ENCODE data around the gene CEPT1.
A peak's percentile ranks its signal among the peaks of the same experiment; 100 is the strongest.

Gene CEPT1

GRCh38 chr1:111127923-111128643 lies 11.9 kb upstream of the CEPT1 start:
- Histone ChIP-seq H3K27me3 (ENCODE audit: control insufficient read depth, insufficient read depth, low read length, poor library complexity, severe bottlenecking) (no peaks in the 10 kb centered on the region), H3K27ac (ENCODE audit: insufficient read depth, low read depth, low read length, poor library complexity, severe bottlenecking) (no peak overlapping the region), H3K36me3 (ENCODE audit: control insufficient read depth, insufficient read depth, low read length) (peaks cover 3% of the 10 kb centered on the region), H3K9me3 (ENCODE audit: control insufficient read depth, low read length) (no peaks in the 10 kb centered on the region), H3K4me3 (ENCODE audit: insufficient read depth, low read depth, low read length) (no peak overlapping the region), H3K4me1 (ENCODE audit: control insufficient read depth, insufficient read depth, low read length) (no peaks in the 10 kb centered on the region)
- 91 to 94% methylated on average over 2 to 3 of the region's 3 CpGs for WGBS, 2 experiments

- H3K27me3 ChIP-seq (ENCODE audit: control insufficient read depth, insufficient read depth, low read length, poor library complexity, severe bottlenecking) = no peaks in the 10 kb centered on the region
- no peak overlapping the region for H3K4me3 ChIP-seq (ENCODE audit: insufficient read depth, low read depth, low read length)
- no peak overlapping the region for H3K27ac ChIP-seq (ENCODE audit: insufficient read depth, low read depth, low read length, poor library complexity, severe bottlenecking)
- no peaks in the 10 kb centered on the region for H3K9me3 ChIP-seq (ENCODE audit: control insufficient read depth, low read length)
- H3K36me3 ChIP-seq (ENCODE audit: control insufficient read depth, insufficient read depth, low read length) = peaks cover 3% of the 10 kb centered on the region
- no peaks in the 10 kb centered on the region for H3K4me1 ChIP-seq (ENCODE audit: control insufficient read depth, insufficient read depth, low read length)
- WGBS, 2 experiments = no CpG with 5 or more reads among the region's 1 CpG
These were observed 10.6 kb upstream of the CEPT1 start for GRCh38 chr1:111129376-111129775.

GRCh38 chr1:111131693-111132092 lies 8.3 kb upstream of the CEPT1 start:
- H3K27ac ChIP-seq (ENCODE audit: insufficient read depth, low read depth, low read length, poor library complexity, severe bottlenecking) = no peak overlapping the region
- H3K9me3 ChIP-seq (ENCODE audit: control insufficient read depth, low read length) = no peaks in the 10 kb centered on the region
- no peaks in the 10 kb centered on the region for H3K36me3 ChIP-seq (ENCODE audit: control insufficient read depth, insufficient read depth, low read length)
- WGBS, 2 experiments = 86 to 89% methylated on average over 4 of the region's 4 CpGs
- no peaks in the 10 kb centered on the region for H3K4me1 ChIP-seq (ENCODE audit: control insufficient read depth, insufficient read depth, low read length)
- no peaks in the 10 kb centered on the region for H3K27me3 ChIP-seq (ENCODE audit: control insufficient read depth, insufficient read depth, low read length, poor library complexity, severe bottlenecking)
- H3K4me3 ChIP-seq (ENCODE audit: insufficient read depth, low read depth, low read length) = no peak overlapping the region

GRCh38 chr1:111133866-111134265 lies 6.2 kb upstream of the CEPT1 start:
- H3K27ac ChIP-seq (ENCODE audit: insufficient read depth, low read depth, low read length, poor library complexity, severe bottlenecking) = no peak overlapping the region

GRCh38 chr1:111139324-111139955 lies 583 bp upstream of the CEPT1 start:
- WGBS, 2 experiments = 0 to 1% methylated on average over 32 to 33 of the region's 33 CpGs
- Histone ChIP-seq H3K4me1 (ENCODE audit: control insufficient read depth, insufficient read depth, low read length) (peaks cover 20% of the 10 kb centered on the region), H3K9me3 (ENCODE audit: control insufficient read depth, low read length) (no peaks in the 10 kb centered on the region), H3K4me3 (ENCODE audit: insufficient read depth, low read depth, low read length) (peak overlapping the region; percentile 81), H3K36me3 (ENCODE audit: control insufficient read depth, insufficient read depth, low read length) (no peaks in the 10 kb centered on the region), H3K27me3 (ENCODE audit: control insufficient read depth, insufficient read depth, low read length, poor library complexity, severe bottlenecking) (no peaks in the 10 kb centered on the region), H3K27ac (ENCODE audit: insufficient read depth, low read depth, low read length, poor library complexity, severe bottlenecking) (peak overlapping the region; percentile 93)

More at GRCh38 chr1:111133866-111134265, 6.2 kb upstream of the CEPT1 start:
- Histone ChIP-seq H3K9me3 (ENCODE audit: control insufficient read depth, low read length) (no peaks in the 10 kb centered on the region), H3K36me3 (ENCODE audit: control insufficient read depth, insufficient read depth, low read length) (no peaks in the 10 kb centered on the region), H3K4me3 (ENCODE audit: insufficient read depth, low read depth, low read length) (no peak overlapping the region), H3K27me3 (ENCODE audit: control insufficient read depth, insufficient read depth, low read length, poor library complexity, severe bottlenecking) (no peaks in the 10 kb centered on the region), H3K4me1 (ENCODE audit: control insufficient read depth, insufficient read depth, low read length) (peaks cover 6% of the 10 kb centered on the region)
- WGBS, 2 experiments = 88% methylated on average over 1 of the region's 1 CpG; no CpG with 5 or more reads in 1 of the 2 experiments

- H3K4me1 ChIP-seq (ENCODE audit: control insufficient read depth, insufficient read depth, low read length) = peaks cover 20% of the 10 kb centered on the region
- H3K27ac ChIP-seq (ENCODE audit: insufficient read depth, low read depth, low read length, poor library complexity, severe bottlenecking) = peak overlapping the region; percentile 28
- WGBS, 2 experiments = 0 to 1% methylated on average over 9 of the region's 9 CpGs
- H3K27me3 ChIP-seq (ENCODE audit: control insufficient read depth, insufficient read depth, low read length, poor library complexity, severe bottlenecking) = no peaks in the 10 kb centered on the region
- no peaks in the 10 kb centered on the region for H3K36me3 ChIP-seq (ENCODE audit: control insufficient read depth, insufficient read depth, low read length)
- no peaks in the 10 kb centered on the region for H3K9me3 ChIP-seq (ENCODE audit: control insufficient read depth, low read length)
- H3K4me3 ChIP-seq (ENCODE audit: insufficient read depth, low read depth, low read length) = peak overlapping the region; percentile 81
These were observed 601 bp downstream of the CEPT1 start for GRCh38 chr1:111140680-111140967.

GRCh38 chr1:111141245-111142220 lies 1.5 kb downstream of the CEPT1 start:
- WGBS, 2 experiments = 65 to 70% methylated on average over 4 of the region's 5 CpGs
- Histone ChIP-seq H3K27me3 (ENCODE audit: control insufficient read depth, insufficient read depth, low read length, poor library complexity, severe bottlenecking) (no peaks in the 10 kb centered on the region), H3K4me1 (ENCODE audit: control insufficient read depth, insufficient read depth, low read length) (peaks cover 20% of the 10 kb centered on the region)

GRCh38 chr1:111142356-111142975 lies 2.4 kb downstream of the CEPT1 start:
- Histone ChIP-seq H3K4me1 (ENCODE audit: control insufficient read depth, insufficient read depth, low read length) (peaks cover 20% of the 10 kb centered on the region), H3K36me3 (ENCODE audit: control insufficient read depth, insufficient read depth, low read length) (no peaks in the 10 kb centered on the region), H3K9me3 (ENCODE audit: control insufficient read depth, low read length) (no peaks in the 10 kb centered on the region), H3K27me3 (ENCODE audit: control insufficient read depth, insufficient read depth, low read length, poor library complexity, severe bottlenecking) (no peaks in the 10 kb centered on the region), H3K4me3 (ENCODE audit: insufficient read depth, low read depth, low read length) (no peak overlapping the region), H3K27ac (ENCODE audit: insufficient read depth, low read depth, low read length, poor library complexity, severe bottlenecking) (no peak overlapping the region)
- 79 to 85% methylated on average over 4 of the region's 5 CpGs for WGBS, 2 experiments

More at GRCh38 chr1:111141245-111142220, 1.5 kb downstream of the CEPT1 start:
- Histone ChIP-seq H3K27ac (ENCODE audit: insufficient read depth, low read depth, low read length, poor library complexity, severe bottlenecking) (no peak overlapping the region), H3K4me3 (ENCODE audit: insufficient read depth, low read depth, low read length) (peak overlapping the region; percentile 81), H3K36me3 (ENCODE audit: control insufficient read depth, insufficient read depth, low read length) (no peaks in the 10 kb centered on the region), H3K9me3 (ENCODE audit: control insufficient read depth, low read length) (no peaks in the 10 kb centered on the region)

GRCh38 chr1:111145542-111145941 lies 5.5 kb downstream of the CEPT1 start:
- 91 to 96% methylated on average over 2 of the region's 2 CpGs for WGBS, 2 experiments
- H3K36me3 ChIP-seq (ENCODE audit: control insufficient read depth, insufficient read depth, low read length) = peaks cover 12% of the 10 kb centered on the region

More at GRCh38 chr1:111145542-111145941, 5.5 kb downstream of the CEPT1 start:
- H3K27me3 ChIP-seq (ENCODE audit: control insufficient read depth, insufficient read depth, low read length, poor library complexity, severe bottlenecking) = no peaks in the 10 kb centered on the region
- no peak overlapping the region for H3K27ac ChIP-seq (ENCODE audit: insufficient read depth, low read depth, low read length, poor library complexity, severe bottlenecking)
- H3K4me3 ChIP-seq (ENCODE audit: insufficient read depth, low read depth, low read length) = no peak overlapping the region
- peaks cover 13% of the 10 kb centered on the region for H3K4me1 ChIP-seq (ENCODE audit: control insufficient read depth, insufficient read depth, low read length)
- H3K9me3 ChIP-seq (ENCODE audit: control insufficient read depth, low read length) = no peaks in the 10 kb centered on the region
